Smooth muscle cell (in vitro differentiated cells): ENCODE results near the gene LRRN4. TPM values are rescaled to one million over a fixed set of nuclear protein-coding genes. Genes with fewer than 3 reads are reported as not detected.

Experiments
- DNase-seq: peaks from one replicate; lab custom pipeline; 2025; ENCODE audit not compliant: unreplicated experiment; lab: John Stamatoyannopoulos, UW
- H2AFZ ChIP-seq: fragments of 200-600 bp; sonication (generic); 2 replicates; pipeline ENCODE4 v1.6.0; 2016; ENCODE audit warnings: antibody characterized with exemption, low read depth, mild to moderate bottlenecking
- H3F3A ChIP-seq: fragments of 200-600 bp; sonication (generic); 2 replicates; pipeline ENCODE4 v1.6.0; 2017; ENCODE audit warnings: antibody characterized with exemption, low read depth
- H3K27ac ChIP-seq: fragments of 200-600 bp; sonication (generic); 2 replicates; pipeline ENCODE4 v1.5.1; 2016; ENCODE audit warnings: low read depth, mild to moderate bottlenecking
- H3K27me3 ChIP-seq: fragments of 200-600 bp; sonication (generic); 2 replicates; pipeline ENCODE4 v1.6.1; 2016; ENCODE audit warnings: low read depth, mild to moderate bottlenecking
- H3K36me3 ChIP-seq: fragments of 200-600 bp; sonication (generic); 2 replicates; pipeline ENCODE4 v1.5.1; 2016; ENCODE audit warnings: low read depth
- H3K4me1 ChIP-seq: fragments of 200-600 bp; sonication (generic); 2 replicates; pipeline ENCODE4 v1.5.1; 2016; ENCODE audit warnings: low read depth
- H3K4me2 ChIP-seq: fragments of 200-600 bp; sonication (generic); 2 replicates; pipeline ENCODE4 v1.6.0; 2016; ENCODE audit warnings: mild to moderate bottlenecking
- H3K4me3 ChIP-seq: fragments of 200-600 bp; sonication (generic); 2 replicates; pipeline ENCODE4 v1.5.1; 2016; ENCODE audit warnings: mild to moderate bottlenecking
- H3K79me2 ChIP-seq: fragments of 200-600 bp; sonication (generic); 2 replicates; pipeline ENCODE4 v1.6.0; 2016; ENCODE audit warnings: low read depth, mild to moderate bottlenecking
- H3K9ac ChIP-seq: fragments of 200-600 bp; sonication (generic); 2 replicates; pipeline ENCODE4 v1.6.0; 2016; ENCODE audit warnings: low read depth
- H3K9me3 ChIP-seq: fragments of 200-600 bp; sonication (generic); replicated peaks from 2 replicates; pipeline ENCODE4 v1.5.1; 2016; ENCODE audit warnings: low read depth
- H4K20me1 ChIP-seq: fragments of 200-600 bp; sonication (generic); 2 replicates; pipeline ENCODE4 v1.6.0; 2016; ENCODE audit warnings: low read depth
- CTCF ChIP-seq: fragments of 200-600 bp; sonication (generic); IDR thresholded peaks from 2 replicates; pipeline ENCODE4 v1.5.1; 2017; ENCODE audit warnings: borderline replicate concordance, mild to moderate bottlenecking, antibody characterized with exemption; ENCODE audit not compliant: insufficient read depth, poor library complexity, severe bottlenecking
- WGBS: methylation state at CpG from one replicate; pipeline ENCODE4 v1.1.7; 2016; ENCODE audit warnings: low lambda C conversion rate; 5-methylcytosine and 5-hydroxymethylcytosine counted together
- polyA plus RNA-seq: library from polyadenylated mRNA; unstranded; fragments of >200 nt; fragmentation: Nextera tagmentation; extraction: Ambion mirVana; gene quantifications from 2 replicates; pipeline ENCODE4 v1.2.1, GENCODE V29; 2016
- total RNA-seq: library from RNA; depleted of rRNA; stranded (reverse); fragments of >200 nt; gene quantifications from 2 replicates; pipeline ENCODE4 v1.2.3, GENCODE V29; 2014

The LRRN4 gene
- total and polyA plus RNA-seq, 2 experiments from 2014 or later = 3.9 to 5.7 TPM

GRCh38 chr20:6067763-6068318 lies 14.0 kb upstream of the LRRN4 start:
- no peaks in the 10 kb centered on the region for H3K9me3 ChIP-seq

GRCh38 chr20:6066582-6066981 lies 12.7 kb upstream of the LRRN4 start:
- Histone ChIP-seq H3F3A (no peaks in the 10 kb centered on the region), H3K4me3 (no peak overlapping the region), H3K79me2 (no peaks in the 10 kb centered on the region), H3K4me1 (no peaks in the 10 kb centered on the region), H3K9ac (no peak overlapping the region), H3K36me3 (no peaks in the 10 kb centered on the region), H4K20me1 (no peaks in the 10 kb centered on the region), H3K4me2 (no peak overlapping the region), H3K9me3 (no peaks in the 10 kb centered on the region), H2AFZ (no peak overlapping the region), H3K27me3 (no peaks in the 10 kb centered on the region), H3K27ac (no peak overlapping the region)
- WGBS = 93% methylated on average over 3 of the region's 3 CpGs
- no peak for TF ChIP-seq CTCF
- DNase-seq = no peak

More at GRCh38 chr20:6067763-6068318, 14.0 kb upstream of the LRRN4 start:
- no peaks in the 10 kb centered on the region for H3K79me2 ChIP-seq
- no peaks in the 10 kb centered on the region for H3F3A ChIP-seq
- no peak overlapping the region for H3K27ac ChIP-seq
- H3K4me1 ChIP-seq = no peaks in the 10 kb centered on the region
- no peak overlapping the region for H2AFZ ChIP-seq
- no peak overlapping the region for H3K9ac ChIP-seq
- no peaks in the 10 kb centered on the region for H3K27me3 ChIP-seq
- no peak overlapping the region for H3K4me3 ChIP-seq
- no peak overlapping the region for H3K4me2 ChIP-seq
- H4K20me1 ChIP-seq = no peaks in the 10 kb centered on the region
- 85% methylated on average over 4 of the region's 4 CpGs for WGBS
- no peak for TF ChIP-seq CTCF
- DNase-seq = no peak
- no peaks in the 10 kb centered on the region for H3K36me3 ChIP-seq

- 78% methylated on average over 2 of the region's 2 CpGs for WGBS
- no peaks in the 10 kb centered on the region for H3F3A ChIP-seq
- no peak for TF ChIP-seq CTCF
- no peak overlapping the region for H2AFZ ChIP-seq
- H3K27me3 ChIP-seq = no peaks in the 10 kb centered on the region
- H3K79me2 ChIP-seq = no peaks in the 10 kb centered on the region
- H3K4me2 ChIP-seq = no peak overlapping the region
- no peak overlapping the region for H3K27ac ChIP-seq
- H3K9me3 ChIP-seq = no peaks in the 10 kb centered on the region
- DNase-seq = no peak
- H3K9ac ChIP-seq = no peak overlapping the region
- H3K4me1 ChIP-seq = no peaks in the 10 kb centered on the region
- H3K36me3 ChIP-seq = no peaks in the 10 kb centered on the region
- H3K4me3 ChIP-seq = no peak overlapping the region
- H4K20me1 ChIP-seq = no peaks in the 10 kb centered on the region
Observed at GRCh38 chr20:6061544-6061943, 7.7 kb upstream of the LRRN4 start.

- Histone ChIP-seq H3K79me2 (no peaks in the 10 kb centered on the region), H3K4me1 (no peaks in the 10 kb centered on the region), H3K4me3 (no peak overlapping the region), H3K27ac (no peak overlapping the region), H3K27me3 (no peaks in the 10 kb centered on the region), H3K36me3 (no peaks in the 10 kb centered on the region), H3K9me3 (no peaks in the 10 kb centered on the region), H3F3A (no peaks in the 10 kb centered on the region), H3K9ac (no peak overlapping the region), H3K4me2 (no peak overlapping the region), H2AFZ (no peak overlapping the region), H4K20me1 (no peaks in the 10 kb centered on the region)
- WGBS = 81% methylated on average over 6 of the region's 6 CpGs
- no peak for DNase-seq
- no peak for TF ChIP-seq CTCF
Observed at GRCh38 chr20:6060213-6060612, 6.4 kb upstream of the LRRN4 start.
